ENCODE measurements around the gene PEAK1. TPM values are rescaled to one million over a fixed set of nuclear protein-coding genes. Genes with fewer than 3 reads are reported as not detected.

PEAK1 gene
- polyA plus RNA-seq, 1 donor, result 39.8 TPM

DNA sequence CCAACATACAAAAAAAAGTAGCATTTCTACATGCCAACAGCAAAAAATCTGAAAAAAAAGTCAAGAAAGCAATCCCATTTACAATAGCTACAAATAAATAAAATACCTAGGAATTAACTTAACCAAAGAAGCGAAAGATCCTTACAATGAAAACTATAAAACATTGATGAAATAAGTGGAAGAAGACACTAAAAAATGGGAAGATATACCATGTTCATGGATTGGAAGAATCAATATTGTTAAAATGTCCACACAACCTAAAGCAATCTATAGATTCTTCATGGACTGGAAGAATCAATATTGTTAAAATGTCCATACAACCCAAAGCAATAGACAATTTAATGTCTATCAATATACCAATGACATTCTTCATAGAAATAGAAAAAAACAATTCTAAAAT lies 21.0 kb downstream of the PEAK1 start:
- DNase-seq, result no peak

DNA sequence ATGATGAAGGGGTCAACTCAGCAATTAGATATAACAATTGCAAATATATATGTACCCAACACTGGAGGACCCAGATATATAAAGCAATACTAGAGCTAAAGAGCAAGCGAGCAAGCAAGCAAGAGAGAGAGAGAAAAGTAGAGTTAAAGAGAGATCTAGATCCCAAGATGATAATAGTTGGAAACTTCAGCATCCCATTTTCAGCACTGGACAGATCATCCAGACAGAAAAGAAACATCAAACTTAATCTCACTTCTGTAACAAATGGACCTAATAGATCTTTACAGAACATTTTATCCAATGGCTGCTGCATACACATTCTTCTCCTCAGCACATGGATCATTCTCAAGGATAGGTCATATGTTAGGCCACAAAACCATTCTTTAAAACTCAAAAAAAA lies 23.2 kb downstream of the PEAK1 start:
- DNase-seq, result no peak

DNA sequence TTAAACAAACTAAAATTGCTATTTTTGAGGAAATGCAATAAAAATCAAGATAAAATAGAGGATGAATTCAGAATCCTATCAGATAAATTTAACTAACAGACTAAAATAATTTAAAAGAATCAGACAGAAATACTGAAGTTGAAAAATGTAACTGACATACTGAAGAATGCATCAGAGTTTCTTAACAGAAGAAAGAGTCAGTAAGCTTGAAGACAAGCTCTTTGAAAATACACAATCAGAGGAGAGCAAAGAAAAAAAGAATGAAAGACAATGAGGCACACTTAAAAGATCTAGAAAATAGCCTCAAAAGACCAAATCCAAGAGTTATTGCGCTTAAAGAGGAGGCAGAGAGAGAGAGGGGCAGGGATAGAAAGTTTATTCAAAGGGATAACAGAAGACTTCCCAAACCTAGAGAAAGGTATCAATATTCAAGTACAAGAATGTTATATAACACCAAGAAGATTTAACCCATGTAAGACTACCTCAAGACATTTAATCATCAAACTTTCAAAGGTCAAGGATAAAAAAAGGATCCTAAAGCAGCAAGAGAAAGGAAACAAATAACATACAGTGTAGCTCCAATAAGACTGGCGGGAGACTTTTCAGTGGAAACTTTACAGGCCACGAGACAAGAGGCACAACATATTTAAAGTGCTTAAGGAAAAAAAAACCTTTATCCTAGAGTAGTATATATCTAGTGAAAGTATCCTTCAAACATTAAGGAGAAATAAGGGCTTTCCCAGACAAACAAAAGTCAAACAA lies 24.7 kb downstream of the PEAK1 start:
- DNase-seq, result no peak

DNA sequence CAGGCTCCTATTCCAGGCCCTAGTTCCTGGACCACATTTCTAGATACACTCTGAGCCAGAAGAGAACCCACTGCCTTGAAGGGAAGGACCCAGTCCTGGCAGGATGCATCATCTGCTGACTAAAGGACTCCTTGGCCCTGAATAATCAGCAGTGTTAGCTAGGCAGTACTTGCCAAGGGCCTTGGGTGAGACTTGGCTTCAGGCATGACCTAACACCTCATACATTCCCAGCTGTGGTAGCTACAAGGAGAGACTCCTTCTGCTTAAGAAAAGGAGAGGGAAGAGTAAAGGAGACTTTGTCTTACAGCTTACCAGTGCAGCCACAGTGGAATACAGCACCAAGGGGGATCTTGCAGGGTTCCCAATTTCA lies 26.4 kb downstream of the PEAK1 start:
- DNase-seq, result no peak

DNA sequence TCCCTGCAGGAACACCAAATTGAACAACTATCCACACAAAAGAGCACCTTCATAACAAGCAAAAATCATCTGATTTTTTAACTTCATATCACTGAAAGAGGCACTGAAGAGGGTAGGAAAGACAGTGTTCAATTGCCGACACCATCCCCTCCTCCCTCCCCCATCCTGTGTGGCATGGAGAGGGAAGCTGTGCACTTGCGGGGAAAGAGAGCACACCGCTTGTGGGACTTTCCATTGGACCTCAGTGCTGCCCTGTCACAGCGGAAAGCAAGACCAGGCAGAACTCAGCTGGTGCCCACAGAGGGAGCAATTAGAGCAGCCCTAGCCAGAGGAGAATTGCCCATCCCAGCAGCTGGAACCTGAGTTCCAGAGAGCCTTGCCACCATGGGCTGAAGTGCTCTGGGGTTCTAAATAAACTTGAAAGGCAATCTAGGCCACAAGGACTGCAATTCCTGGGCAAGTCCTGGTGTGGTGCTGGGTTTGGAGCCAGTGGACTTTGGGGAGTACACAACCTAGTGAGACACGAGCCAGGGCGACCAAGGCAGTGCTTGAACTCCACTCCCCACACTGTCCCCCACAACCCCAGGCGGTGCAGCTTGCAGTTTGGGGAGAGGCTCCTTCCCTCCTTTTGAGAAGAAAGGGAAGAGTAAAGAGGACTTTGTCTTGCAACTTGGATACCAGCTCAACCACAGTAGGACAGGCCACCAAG lies 27.0 kb downstream of the PEAK1 start:
- DNase-seq, result no peak

DNA sequence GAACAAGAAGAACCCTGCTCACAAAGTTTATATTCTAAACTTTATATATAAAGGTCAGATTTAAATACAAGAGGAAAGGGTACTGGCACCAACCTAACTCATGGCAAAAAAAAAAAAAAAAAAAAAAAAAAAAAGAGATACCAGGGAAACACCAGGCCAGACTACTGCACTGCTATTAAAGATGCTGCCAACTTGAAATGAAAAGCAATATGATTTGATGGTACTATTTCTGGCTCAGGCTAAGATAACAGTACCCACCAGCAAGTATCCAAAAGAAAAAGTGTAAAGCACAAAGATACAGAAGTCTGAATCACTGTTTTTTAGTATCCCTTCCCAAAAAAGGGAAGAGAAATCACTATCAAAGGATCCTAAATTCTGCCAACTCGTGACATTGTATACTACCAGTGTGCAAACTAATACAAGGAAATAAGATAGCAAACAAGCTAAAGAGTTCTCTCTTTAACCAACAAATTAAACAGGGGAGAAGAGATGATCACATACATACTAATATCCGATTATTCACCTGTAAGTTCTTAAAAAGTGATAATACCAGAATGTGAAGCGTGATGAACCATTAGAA lies 28.4 kb downstream of the PEAK1 start:
- DNase-seq, result no peak

DNA sequence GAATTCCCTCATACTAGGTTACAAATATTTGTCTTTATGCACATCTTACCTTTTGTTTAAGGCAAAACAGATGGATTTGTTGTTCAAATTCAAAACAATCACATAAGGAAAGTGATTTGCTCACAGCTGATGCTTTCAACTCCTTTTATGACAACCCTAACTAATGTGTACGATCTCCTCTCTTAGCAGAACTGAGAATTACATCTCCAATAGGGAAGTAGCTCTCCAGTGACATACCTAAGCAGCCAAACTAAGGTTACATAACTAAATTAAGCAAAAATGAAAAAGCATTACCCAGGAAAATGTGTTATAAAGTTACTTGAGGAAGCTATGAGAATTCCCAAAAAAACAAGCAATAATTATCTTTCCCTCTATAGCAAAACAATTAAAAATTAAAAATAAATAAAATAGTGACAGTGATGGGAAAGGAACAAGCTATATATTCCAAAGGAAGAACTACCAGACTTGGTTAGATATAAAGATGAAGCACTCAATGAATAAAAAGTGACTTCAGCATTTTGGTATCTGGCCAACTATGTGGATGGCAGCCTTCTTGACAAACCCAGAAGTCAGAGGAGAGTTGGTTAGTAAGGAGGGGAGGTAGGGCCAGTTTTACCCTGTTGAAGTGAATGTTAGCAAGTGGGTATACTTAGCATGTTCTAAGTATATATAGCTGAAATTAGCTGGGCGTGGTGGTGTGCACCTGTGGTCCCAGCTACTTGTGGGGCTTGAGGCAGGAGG lies 32.4 kb downstream of the PEAK1 start:
- DNase-seq, result no peak

DNA sequence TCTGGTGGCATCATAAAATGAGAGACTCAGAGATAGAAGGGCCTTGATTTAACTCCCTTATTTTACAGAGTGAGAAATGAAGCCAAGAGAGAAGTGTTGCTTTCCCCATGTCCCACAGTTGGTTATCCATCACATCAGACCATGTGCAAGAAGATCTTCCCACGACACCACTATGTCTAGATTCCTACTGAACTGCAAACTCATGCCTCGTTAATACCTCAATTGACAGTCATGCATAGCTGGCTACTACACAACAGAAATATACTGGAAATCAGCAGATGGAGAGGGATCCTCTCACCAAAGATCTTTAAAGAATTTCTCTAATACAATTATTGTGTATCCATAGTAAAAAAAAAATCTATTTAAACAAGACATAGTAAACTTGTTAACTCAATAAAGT lies 33.3 kb downstream of the PEAK1 start:
- no peak for DNase-seq

DNA sequence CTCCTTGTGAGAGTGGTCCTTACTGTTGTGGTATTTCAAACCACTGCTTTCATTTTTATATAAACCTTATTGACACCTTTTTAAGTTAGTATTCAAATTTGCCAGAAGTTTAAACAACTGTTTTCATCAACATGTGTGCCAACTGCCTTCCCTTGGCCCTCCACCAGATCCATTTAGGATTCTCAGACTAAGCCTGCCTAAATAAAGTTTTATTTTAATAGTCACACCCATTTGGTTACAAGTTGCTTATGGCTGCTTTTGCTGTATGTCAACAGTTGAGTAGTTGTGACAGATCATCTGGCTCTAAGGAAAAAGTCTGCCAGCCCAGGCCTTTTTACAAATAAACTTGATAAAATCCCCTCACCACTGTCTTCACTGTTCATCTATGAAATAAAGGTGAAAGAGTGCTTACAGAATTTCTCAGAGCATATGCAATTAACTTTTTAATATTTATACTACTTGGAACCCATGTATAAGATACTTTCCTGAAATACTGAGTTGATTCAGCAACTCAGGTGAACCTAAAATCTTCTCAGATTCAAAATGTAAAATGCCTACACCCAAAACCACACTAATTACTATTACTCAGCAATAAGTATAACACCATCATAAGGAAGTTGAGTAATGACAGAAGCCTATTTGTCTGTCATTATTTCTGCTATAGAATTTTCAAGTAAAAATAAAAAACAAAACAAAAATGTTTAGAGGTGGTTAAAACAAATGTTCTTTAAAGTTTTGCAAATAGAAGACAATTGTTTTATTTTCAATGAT lies 35.1 kb downstream of the PEAK1 start:
- DNase-seq, result no peak

DNA sequence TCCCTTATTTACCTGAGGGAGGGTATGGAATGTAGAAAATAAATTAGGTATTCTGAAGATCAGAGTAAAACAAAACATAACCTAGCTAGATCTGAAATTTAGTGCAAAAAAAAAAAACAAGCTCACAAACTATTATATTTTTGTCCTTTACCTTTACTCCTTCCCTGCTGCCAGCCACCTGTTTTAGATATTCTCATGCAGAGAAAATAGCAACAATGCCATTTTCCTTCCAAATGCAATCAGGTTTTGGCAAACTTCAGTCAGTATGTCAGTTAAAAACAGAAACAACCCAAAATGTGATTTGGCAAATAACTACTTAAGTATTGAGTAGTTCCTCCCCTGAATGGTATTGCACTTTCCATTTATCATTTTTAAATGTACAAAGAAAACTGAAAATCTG lies 35.8 kb downstream of the PEAK1 start:
- no peak for DNase-seq

DNA sequence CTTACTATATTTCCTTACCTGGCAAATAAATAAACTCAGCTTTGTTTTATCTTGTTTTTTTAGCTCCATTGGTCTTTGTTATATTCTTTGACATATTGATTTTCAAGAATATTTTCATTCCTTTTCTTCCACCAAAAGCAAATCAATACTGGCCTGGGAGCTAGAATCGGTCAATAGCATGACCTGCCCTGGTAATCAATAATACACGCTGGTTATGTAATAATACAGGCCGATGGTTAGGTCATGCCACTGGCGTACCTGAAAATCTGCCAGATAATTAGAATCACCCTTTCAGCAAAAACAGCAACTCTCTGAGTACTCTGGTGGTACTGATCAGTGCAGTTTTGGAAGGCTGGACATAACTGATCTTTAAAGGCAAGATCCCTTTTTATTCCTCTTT lies 39.9 kb downstream of the PEAK1 start:
- DNase-seq, result no peak

DNA sequence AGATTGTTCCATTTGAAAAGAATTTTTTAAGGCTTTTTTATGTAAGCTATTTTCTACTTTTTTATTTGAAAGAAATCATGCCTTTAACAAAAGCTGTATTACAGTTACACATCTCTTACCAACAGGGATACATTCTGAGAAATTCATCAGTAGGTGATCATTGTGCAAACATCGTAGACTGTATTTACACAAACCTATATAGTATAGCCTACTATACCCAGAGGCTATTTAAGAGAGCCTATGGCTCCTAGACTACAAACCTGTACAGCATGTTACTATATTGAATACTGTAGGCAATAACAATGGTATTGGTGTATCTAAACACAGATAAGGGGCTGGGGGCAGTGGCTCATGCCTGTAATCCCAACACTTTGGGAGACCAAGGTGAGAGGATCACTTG lies 43.1 kb downstream of the PEAK1 start:
- no peak for DNase-seq

DNA sequence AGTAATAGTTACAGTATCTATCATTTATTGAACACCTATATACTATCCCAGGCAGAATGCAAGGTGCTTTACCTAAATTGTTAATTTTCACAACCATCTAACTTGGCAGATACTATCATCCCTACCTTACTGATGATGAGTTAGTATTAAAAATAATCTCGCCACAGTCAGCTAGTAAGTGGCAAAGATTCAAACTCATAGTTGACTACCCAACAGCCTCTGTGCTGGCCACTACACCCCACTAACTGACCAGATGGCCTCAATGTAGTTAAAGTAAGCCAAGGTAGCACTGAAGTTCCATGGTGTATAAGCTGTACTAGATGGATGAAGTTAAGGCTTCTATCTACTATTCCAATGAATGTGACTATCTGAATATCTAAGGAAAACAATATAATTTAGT lies 44.8 kb downstream of the PEAK1 start:
- DNase-seq, result no peak

DNA sequence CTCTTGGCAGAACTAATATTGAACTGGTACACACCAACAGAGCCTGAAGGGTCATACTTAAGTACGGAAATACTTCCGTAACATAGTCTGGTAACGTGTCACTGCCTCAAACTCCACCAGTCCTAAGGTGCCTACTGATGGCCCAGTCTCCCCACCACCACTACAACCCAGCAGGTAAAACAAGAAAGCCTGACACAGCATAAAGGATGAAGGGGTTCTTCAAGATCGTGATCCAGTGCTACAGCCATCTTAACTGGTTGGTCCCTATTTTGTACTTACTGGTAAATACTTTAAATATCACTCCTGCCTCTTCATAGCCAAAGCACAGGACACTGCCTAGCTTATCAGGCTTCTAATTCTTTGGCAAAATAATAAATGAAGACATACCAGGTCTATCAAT lies 46.5 kb downstream of the PEAK1 start:
- DNase-seq, result no peak

DNA sequence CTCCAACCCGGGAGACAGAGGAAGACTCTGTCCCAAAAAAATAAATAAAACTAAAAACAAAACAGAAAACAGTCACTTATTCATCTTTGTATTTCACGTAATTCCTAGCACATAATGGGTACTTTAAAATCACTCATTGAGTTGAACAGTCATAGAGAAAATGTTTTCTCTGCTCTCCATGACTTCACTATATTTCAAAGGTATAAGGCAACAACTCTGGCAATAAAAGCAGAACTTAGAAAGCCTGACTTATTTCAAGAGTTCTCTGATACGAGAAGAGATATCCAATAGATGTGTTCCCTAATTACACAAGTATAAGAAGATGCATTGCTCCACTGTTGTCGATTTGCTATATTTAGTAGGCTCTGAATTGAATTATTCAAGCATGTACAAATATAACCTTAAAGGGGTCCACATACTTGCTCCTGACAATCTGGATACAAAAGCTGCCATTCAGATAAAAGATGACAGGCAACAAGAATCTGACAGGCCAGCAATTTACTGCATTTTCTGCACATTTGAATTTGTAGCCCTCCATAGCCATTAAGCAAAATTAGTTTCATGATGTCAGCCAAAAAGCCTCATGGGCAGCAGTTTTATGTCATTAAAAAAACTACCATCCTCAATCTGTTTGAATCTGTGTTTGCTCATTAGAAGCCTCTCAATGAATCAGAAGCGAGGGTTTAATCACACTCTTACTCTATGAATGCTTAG lies 47.9 kb downstream of the PEAK1 start:
- no peak for DNase-seq

DNA sequence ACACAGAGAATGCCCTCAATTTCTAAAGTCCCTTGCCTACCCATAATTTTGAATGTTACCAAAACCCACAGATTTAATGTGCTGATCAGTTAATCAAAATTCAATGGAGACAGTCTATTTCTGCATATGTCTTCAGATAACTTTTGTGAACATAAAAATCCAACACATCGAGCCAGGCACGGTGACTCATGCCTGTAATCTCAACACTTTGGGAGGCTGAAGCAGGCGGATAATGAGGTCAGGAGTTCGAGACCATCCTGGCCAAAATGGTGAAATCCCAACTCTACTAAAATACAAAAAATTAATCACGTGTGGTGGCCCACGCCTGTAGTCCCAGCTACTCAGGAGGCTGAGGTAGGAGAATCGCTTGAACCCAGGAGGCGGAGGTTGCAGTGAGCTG lies 49.3 kb downstream of the PEAK1 start:
- no peak for DNase-seq

DNA sequence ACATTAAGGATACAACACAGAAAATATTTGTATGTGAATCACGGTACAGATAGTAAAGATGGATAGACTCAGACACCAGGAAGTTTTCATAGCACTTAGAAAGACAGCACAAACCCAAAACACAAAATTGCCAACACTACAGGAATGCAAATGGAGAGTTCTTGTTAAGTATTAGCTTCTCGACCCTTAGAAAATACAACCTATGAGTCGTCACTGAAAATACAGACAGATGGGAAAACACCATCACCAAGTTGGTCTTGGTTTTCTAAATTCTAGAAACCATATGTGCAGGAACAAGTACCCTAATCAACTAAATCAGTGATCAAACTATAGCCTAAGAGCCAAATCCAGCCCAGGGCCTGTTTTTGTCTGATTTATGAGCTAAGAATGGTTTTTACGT lies 50.7 kb downstream of the PEAK1 start:
- DNase-seq, result no peak

DNA sequence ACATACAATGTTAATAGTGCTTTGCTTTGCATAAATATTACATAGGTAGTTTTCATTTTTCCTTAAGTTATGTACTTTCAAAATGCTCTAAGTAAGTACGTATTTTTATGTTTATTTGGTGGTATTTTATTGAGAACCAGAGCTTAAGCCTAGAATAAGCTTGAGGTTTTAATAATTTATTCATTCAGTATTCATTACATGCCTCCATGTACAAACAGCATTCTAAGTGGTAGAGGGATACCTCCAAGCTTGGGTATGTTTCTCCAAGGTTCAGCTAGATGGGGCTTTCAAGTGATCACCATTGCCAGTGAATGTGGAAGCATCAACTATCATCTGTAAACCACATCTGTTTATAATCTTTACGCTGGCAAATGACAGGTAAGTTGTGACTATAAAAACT lies 52.3 kb downstream of the PEAK1 start:
- DNase-seq, result no peak

DNA sequence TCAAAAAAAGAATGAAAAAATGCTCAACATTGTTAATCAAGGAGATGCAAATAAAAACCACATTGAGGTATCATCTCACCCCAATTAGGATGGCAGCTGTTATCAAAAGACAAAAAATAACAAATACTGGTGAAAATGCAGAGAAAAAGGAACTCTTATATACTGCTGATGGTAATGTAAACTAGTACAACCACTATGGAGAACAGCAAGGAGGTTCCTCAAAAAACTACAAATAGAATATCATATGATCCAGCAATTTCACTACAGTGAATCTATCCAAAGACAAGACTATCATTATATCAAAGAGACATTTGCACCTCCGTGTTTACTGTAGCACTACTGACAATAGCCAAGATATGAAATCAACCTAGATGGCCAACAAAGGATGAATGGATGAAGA lies 58.4 kb downstream of the PEAK1 start:
- DNase-seq, result no peak

DNA sequence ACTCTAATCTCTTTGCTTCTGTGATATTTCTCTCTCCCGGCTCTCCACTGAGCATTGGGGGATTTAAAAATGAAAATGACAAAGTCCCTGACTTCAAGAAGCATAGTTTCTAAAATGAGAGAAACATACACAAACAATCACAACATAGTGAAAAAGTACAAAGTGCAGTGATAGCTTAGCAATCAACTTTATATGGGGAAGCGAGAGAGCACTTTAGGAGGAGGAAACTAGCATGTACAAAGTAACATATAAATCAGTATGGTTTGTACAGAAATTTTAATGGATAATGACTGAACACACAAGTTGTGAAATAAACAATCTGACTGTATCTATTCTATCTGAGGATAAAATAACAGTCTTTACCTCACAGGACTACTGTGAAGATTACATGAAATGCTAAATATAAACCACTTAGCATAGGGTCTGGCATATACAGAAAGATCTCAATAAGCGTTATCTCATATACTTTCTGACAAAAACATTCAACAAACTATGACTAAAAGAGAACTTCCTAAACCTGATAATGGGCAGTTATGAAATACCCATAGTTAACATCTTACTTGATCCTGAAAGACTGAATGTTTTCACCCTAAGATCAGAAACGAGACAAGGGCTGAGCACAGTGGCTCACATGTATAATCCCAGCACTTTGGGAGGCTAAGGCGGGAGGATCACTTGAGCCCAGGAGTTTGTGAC lies 61.2 kb downstream of the PEAK1 start:
- DNase-seq, result no peak

DNA sequence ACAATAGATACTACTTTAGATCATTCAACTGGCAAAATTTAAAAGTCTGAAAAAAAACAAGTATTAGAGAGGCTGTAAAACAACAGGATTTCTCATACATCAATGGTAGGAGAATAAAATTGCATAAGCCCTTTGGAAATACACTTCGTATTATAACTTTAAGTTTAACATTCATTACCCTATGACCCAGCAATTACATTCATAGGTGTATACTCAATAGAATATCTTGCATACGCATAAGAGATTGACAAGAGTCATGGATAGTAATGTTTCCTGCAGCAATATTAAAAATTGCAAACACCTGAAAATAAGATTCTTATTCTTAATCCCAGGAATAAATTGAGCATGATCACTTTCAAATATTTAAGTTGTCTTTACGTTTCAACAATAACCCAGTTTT lies 63.6 kb downstream of the PEAK1 start:
- no peak for DNase-seq

All from hindlimb muscle (tissue), 1 donor.